DOHH2 (cell line): ENCODE results near the gene LAMA2.

Source experiments
- H3F3A ChIP-seq: fragments of 200-600 bp; sonication (generic), shearing (Covaris generic); 2 replicates; pipeline ENCODE4 v1.6.0; 2016; ENCODE audit warnings: antibody characterized with exemption, mild to moderate bottlenecking; ENCODE audit not compliant: control insufficient read depth, insufficient read depth
- H3K27ac ChIP-seq: fragments of 200-600 bp; sonication (generic); 2 replicates; pipeline ENCODE4 v1.5.1; 2014; ENCODE audit warnings: low read depth, mild to moderate bottlenecking, low read length, moderate library complexity
- H3K27me3 ChIP-seq: fragments of 200-600 bp; sonication (generic); 2 replicates; pipeline ENCODE4 v1.6.1; 2014; ENCODE audit warnings: mild to moderate bottlenecking, low read length, mixed read lengths; ENCODE audit not compliant: control insufficient read depth
- H3K36me3 ChIP-seq: fragments of 200-600 bp; sonication (generic); 2 replicates; pipeline ENCODE4 v1.6.1; 2014; ENCODE audit warnings: mild to moderate bottlenecking, low read length, moderate library complexity, mixed read lengths; ENCODE audit not compliant: control insufficient read depth
- H3K4me1 ChIP-seq: fragments of 200-600 bp; sonication (generic); 2 replicates; pipeline ENCODE4 v1.6.1; 2014; ENCODE audit warnings: mild to moderate bottlenecking, low read length, mixed read lengths; ENCODE audit not compliant: control insufficient read depth
- H3K4me2 ChIP-seq: fragments of 200-600 bp; sonication (generic); 2 replicates; pipeline ENCODE4 v1.6.0; 2014; ENCODE audit warnings: mild to moderate bottlenecking, low read length, moderate library complexity
- H3K4me3 ChIP-seq: fragments of 200-600 bp; sonication (generic); 2 replicates; pipeline ENCODE4 v1.5.1; 2014; ENCODE audit warnings: mild to moderate bottlenecking, low read length, mixed read lengths
- H3K79me2 ChIP-seq: fragments of 200-600 bp; sonication (generic); 2 replicates; pipeline ENCODE4 v1.6.1; 2014; ENCODE audit warnings: mild to moderate bottlenecking, low read length, mixed read lengths; ENCODE audit not compliant: control insufficient read depth
- H3K9me2 ChIP-seq: fragments of 200-600 bp; sonication (generic); replicated peaks from 2 replicates; pipeline ENCODE4 v1.6.1; 2014; ENCODE audit warnings: mild to moderate bottlenecking, low read length, mixed read lengths; ENCODE audit not compliant: control insufficient read depth
- H3K9me3 ChIP-seq: fragments of 200-600 bp; sonication (generic); 2 replicates; pipeline ENCODE4 v1.6.1; 2014; ENCODE audit warnings: antibody characterized with exemption, low read length, mixed read lengths; ENCODE audit not compliant: control insufficient read depth, insufficient read depth
- H4K20me1 ChIP-seq: fragments of 200-600 bp; sonication (generic); 2 replicates; pipeline ENCODE4 v1.6.0; 2014; ENCODE audit warnings: low read depth, mild to moderate bottlenecking, antibody characterized with exemption, low read length, moderate library complexity; ENCODE audit not compliant: control insufficient read depth, insufficient read depth
- EZH2phosphoT487 ChIP-seq: fragments of 200-600 bp; sonication (generic); IDR thresholded peaks from 2 replicates; pipeline ENCODE4 v1.6.1; 2017; ENCODE audit warnings: borderline replicate concordance, mild to moderate bottlenecking, antibody characterized with exemption, low read length, moderate library complexity, mixed read lengths
- TF ChIP-seq, protein P1 (sequence below): fragments of 200-600 bp; sonication (generic); IDR thresholded peaks from one replicate; pipeline ENCODE4 v1.5.1; 2014; ENCODE audit warnings: antibody characterized with exemption, mild to moderate bottlenecking, low read depth, low read length; ENCODE audit not compliant: poor library complexity, severe bottlenecking

The LAMA2 gene

DNA sequence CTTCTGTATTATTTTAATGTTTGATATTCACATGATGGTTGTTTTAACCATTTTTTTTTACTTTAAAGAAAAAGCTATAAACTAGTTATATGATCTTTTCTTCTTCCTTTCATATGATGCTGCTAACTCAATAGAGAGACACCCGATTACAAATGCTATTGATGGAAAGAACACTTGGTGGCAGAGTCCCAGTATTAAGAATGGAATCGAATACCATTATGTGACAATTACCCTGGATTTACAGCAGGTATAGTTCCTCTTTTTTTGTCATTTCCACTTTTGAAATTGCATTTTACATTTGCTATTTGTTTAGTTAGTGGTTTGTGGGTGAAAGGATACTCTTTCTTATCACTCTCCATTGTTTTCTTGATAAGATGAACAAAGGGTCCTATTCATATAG, 176.7 kb downstream of the LAMA2 start:
- Histone ChIP-seq H3K36me3 (no peaks in the 10 kb centered on the region), H3K27me3 (no peaks in the 10 kb centered on the region), H4K20me1 (no peaks in the 10 kb centered on the region), H3K9me3 (no peaks in the 10 kb centered on the region), H3K4me2 (no peak overlapping the region), H3K4me1 (no peaks in the 10 kb centered on the region), H3K4me3 (no peak overlapping the region), H3K27ac (no peak overlapping the region), H3K9me2 (no peaks in the 10 kb centered on the region), H3F3A (no peaks in the 10 kb centered on the region), H3K79me2 (no peaks in the 10 kb centered on the region)
- no peak for TF ChIP-seq EZH2phosphoT487
- TF ChIP-seq, protein P1, sequence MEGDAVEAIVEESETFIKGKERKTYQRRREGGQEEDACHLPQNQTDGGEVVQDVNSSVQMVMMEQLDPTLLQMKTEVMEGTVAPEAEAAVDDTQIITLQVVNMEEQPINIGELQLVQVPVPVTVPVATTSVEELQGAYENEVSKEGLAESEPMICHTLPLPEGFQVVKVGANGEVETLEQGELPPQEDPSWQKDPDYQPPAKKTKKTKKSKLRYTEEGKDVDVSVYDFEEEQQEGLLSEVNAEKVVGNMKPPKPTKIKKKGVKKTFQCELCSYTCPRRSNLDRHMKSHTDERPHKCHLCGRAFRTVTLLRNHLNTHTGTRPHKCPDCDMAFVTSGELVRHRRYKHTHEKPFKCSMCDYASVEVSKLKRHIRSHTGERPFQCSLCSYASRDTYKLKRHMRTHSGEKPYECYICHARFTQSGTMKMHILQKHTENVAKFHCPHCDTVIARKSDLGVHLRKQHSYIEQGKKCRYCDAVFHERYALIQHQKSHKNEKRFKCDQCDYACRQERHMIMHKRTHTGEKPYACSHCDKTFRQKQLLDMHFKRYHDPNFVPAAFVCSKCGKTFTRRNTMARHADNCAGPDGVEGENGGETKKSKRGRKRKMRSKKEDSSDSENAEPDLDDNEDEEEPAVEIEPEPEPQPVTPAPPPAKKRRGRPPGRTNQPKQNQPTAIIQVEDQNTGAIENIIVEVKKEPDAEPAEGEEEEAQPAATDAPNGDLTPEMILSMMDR: no peak

DNA sequence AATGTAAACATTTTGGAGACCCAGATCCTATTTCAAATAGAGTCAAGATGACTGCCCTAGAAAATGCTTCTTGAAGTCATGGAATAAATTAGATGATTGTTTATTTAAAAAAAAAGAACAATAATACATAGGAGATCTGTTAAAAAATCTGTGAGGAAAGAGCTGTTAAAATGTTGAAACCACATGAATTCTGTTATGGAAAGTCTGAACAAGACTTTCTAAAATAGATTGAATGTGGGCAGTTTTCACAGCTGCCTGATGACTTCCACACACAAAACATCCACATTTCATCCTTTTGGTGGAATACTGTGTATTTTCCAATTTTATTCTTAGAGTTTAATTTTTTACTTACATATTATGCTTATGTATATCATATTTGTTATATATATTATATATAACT, 186.1 kb downstream of the LAMA2 start:
- Histone ChIP-seq H3K27me3 (no peaks in the 10 kb centered on the region), H3K4me2 (no peak overlapping the region), H3K27ac (no peak overlapping the region), H3K36me3 (no peaks in the 10 kb centered on the region), H3K4me1 (no peaks in the 10 kb centered on the region), H3K4me3 (no peak overlapping the region), H3K79me2 (no peaks in the 10 kb centered on the region), H3K9me2 (no peaks in the 10 kb centered on the region), H3K9me3 (no peaks in the 10 kb centered on the region), H4K20me1 (no peaks in the 10 kb centered on the region), H3F3A (no peaks in the 10 kb centered on the region)
- no peak for TF ChIP-seq EZH2phosphoT487
- TF ChIP-seq, protein P1: no peak

DNA sequence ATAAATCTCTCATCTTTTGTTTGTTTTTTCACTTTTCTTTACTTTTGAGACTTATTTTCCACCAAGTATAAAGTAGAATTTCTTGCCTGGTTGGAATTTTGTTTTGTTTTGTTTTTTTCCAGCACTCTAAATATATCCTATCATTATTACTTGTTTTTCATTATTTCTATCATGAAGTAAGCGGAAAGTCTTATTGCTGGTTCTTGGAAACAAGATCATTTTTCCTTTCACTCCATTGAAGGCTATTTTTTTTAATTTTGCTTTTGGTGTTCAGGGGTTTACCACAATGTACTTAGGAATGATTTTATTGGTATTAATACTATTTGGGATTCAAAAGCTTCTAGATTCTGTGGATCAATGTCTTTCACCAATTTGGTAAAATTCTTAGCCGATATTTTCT, 190.1 kb downstream of the LAMA2 start:
- Histone ChIP-seq H3K9me3 (no peaks in the 10 kb centered on the region; the same call in 1 of the 2 replicates), H3K4me1 (no peaks in the 10 kb centered on the region), H3K36me3 (no peaks in the 10 kb centered on the region), H3K4me2 (no peak overlapping the region), H3K27me3 (no peaks in the 10 kb centered on the region), H3K9me2 (no peaks in the 10 kb centered on the region), H3K79me2 (no peaks in the 10 kb centered on the region), H3K4me3 (no peak overlapping the region), H4K20me1 (no peaks in the 10 kb centered on the region), H3F3A (no peaks in the 10 kb centered on the region), H3K27ac (no peak overlapping the region)
- no peak for TF ChIP-seq EZH2phosphoT487
- TF ChIP-seq, protein P1: no peak
